ENCODE measurements around the gene MRPL20. TPM values are rescaled to one million over a fixed set of nuclear protein-coding genes. Genes with fewer than 3 reads are reported as not detected.
A peak's percentile ranks its signal among the peaks of the same experiment; 100 is the strongest.

The MRPL20 gene
- total RNA-seq, 1 donor = 104 TPM

DNA sequence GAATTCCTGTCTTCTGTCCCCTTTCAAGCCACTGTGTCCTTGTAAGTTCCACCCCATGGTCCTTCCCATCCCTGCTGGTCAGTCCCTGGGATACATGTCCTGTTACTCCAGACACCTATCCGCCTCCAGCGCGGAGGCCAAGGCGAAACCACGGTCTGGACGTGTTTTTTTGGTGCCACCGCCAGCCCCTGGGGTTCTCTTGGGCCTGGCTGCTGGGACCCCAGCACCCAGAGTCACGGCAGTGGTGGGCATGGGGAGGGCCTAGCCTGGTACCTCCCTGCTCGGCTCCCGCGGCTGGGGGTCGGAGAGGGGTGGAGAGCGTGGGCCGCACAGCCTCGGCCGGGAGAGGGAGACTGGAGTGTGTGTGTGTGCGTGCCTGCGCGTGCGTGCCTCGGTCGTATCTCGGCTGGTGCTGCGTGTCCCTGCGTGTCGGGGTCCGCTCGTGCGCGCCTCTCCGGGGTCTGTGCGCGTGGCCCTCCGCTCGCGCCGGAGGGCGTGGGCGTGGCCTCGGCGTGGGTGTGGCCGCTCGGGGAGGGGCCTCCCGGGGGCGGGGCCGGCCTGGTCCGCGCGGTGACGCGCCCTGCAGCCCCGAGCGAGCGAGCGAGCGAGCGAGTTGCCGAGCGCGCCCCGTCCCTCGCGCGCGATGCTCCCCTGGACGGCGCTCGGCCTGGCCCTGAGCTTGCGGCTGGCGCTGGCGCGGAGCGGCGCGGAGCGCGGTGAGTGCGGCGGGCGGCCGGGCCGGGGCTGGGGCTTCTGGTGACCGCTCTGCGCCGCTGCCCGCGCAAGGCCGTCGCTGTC, 28.2 kb upstream of the MRPL20 start, which contains the start of gene VWA1:
TSS of gene VWA1 (plus strand) at position 585 of the 798 bp plus-strand sequence. CDS start at position 644, 59 bp downstream.
- peak; percentile 46 for DNase-seq (ENCODE audit: low read depth)
- TF ChIP-seq, protein P1, sequence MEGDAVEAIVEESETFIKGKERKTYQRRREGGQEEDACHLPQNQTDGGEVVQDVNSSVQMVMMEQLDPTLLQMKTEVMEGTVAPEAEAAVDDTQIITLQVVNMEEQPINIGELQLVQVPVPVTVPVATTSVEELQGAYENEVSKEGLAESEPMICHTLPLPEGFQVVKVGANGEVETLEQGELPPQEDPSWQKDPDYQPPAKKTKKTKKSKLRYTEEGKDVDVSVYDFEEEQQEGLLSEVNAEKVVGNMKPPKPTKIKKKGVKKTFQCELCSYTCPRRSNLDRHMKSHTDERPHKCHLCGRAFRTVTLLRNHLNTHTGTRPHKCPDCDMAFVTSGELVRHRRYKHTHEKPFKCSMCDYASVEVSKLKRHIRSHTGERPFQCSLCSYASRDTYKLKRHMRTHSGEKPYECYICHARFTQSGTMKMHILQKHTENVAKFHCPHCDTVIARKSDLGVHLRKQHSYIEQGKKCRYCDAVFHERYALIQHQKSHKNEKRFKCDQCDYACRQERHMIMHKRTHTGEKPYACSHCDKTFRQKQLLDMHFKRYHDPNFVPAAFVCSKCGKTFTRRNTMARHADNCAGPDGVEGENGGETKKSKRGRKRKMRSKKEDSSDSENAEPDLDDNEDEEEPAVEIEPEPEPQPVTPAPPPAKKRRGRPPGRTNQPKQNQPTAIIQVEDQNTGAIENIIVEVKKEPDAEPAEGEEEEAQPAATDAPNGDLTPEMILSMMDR (IDR thresholded peaks at IDR 0.05; ENCODE audit: insufficient read depth, low read length) = peak; percentile 5
- peak within 1 kb of the TSS; percentile 58 for H3K4me3 ChIP-seq (ENCODE audit: low read depth, low read length)

GRCh38 chr1:1434824-1435105, 27.7 kb upstream of the MRPL20 start:
- TF ChIP-seq, protein P1 (IDR thresholded peaks at IDR 0.05; ENCODE audit: insufficient read depth, low read length) = no peak
- no peak overlapping the region for H3K4me3 ChIP-seq (ENCODE audit: low read depth, low read length)
- DNase-seq (ENCODE audit: low read depth) = no peak

DNA sequence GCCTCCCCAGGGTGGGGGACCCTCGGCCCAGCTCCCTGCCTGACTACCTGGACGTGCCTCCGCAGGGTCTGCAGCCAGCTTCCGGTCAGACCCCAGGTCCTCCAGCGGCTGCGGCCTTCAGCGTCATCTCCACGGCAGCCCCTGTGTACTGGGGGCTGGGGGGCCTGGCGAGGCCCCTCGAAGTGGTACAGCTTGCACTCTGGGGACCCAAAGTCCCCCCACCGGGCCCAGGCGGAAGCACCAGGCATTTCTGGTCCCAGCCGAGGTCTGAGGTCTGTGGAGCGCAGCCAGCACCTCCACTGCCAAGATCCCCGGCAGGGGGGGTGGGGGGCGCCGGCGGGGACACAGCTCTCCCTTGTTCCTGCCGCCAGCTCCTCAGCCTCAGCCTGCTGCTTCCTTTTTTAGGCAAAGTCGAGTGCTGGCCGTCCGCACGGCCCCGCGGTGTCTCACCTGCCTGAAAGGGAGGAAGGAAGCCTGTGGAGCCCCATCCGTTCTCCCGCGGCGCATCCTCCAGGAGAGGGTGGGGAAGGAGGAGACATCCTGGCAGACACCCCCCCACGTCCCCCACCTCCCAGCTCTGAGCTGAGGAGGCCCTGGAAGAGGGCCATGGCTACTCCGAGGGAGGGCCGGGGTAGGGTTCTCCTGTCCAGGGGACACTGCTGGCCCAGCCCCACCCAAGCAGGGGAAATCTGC, 27.2 kb upstream of the MRPL20 start:
- TF ChIP-seq, protein P1 (IDR thresholded peaks at IDR 0.05; ENCODE audit: insufficient read depth, low read length) = no peak
- H3K4me3 ChIP-seq (ENCODE audit: low read depth, low read length) = no peak overlapping the region
- DNase-seq (ENCODE audit: low read depth) = no peak

GRCh38 chr1:1433804-1434130, 26.7 kb upstream of the MRPL20 start:
- no peak overlapping the region for H3K4me3 ChIP-seq (ENCODE audit: low read depth, low read length)
- DNase-seq (ENCODE audit: low read depth) = peak; percentile 28
- TF ChIP-seq, protein P1 (IDR thresholded peaks at IDR 0.05; ENCODE audit: insufficient read depth, low read length) = no peak

DNA sequence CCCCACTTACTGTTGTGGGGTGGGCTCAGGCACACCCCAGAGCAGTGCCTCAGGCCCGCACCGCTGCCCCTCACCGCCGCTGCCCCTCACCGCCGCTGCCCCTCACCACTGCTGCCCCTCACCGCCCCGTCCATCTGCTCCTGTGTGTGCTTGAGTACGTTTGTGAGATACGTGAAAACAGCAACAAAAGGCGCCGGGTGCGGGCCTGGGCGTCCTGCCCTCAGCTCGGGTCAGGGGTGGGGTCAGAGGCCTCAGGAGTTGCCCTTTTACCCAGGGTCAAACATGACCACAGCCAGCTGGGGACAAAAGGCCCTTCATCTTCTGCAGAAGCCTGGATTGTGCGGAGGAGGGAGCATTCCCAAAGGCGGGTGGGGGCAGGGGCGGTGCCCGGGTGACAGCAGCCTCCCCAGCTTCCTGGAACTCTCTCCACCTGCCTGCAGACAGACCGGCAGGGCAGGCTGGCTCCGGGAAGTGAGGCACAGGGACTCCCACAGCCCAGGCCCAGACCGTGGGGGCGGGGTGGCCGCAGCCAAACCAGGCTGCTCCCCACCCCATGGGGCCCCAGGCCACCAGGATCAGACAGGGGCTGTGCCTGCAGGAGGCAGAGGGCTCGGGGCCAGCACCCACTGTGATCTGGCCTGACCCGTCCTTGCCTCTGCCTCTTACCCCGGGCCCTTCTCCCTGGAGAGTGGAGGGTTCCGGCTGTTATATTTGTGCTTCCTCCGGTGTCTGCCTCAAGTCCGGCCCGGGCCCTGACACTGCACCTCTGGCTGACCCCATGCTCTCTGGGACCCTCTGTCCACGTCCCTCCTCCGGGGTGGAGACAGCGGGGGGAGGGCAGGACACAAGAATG, 26.1 kb upstream of the MRPL20 start:
- TF ChIP-seq, protein P1 (IDR thresholded peaks at IDR 0.05; ENCODE audit: insufficient read depth, low read length) = no peak
- no peak for DNase-seq (ENCODE audit: low read depth)

GRCh38 chr1:1432274-1432950, 25.3 kb upstream of the MRPL20 start:
- no peak for DNase-seq (ENCODE audit: low read depth)
- TF ChIP-seq, protein P1 (IDR thresholded peaks at IDR 0.05; ENCODE audit: insufficient read depth, low read length) = no peak
- H3K4me3 ChIP-seq (ENCODE audit: low read depth, low read length) = no peak overlapping the region

More for the DNA sequence above, 26.1 kb upstream of the MRPL20 start:
- no peak overlapping the region for H3K4me3 ChIP-seq (ENCODE audit: low read depth, low read length)
